HG02588 (cell line): ENCODE data around the gene ST6GALNAC3.
"Not testable (repeated sequence)": the region's sequence is repeated elsewhere in the genome, so short reads cannot be mapped to it uniquely, and the experiment has no call there.

Experiments used
- ATAC-seq: cut with Tn5 transposase; IDR thresholded peaks from one replicate; pipeline ENCODE4 v1.9.1; 2021; ENCODE audit warnings: mild to moderate bottlenecking, moderate library complexity; ENCODE audit not compliant: unreplicated experiment

The ST6GALNAC3 gene

GRCh38 chr1:76613886-76614285 lies 539.3 kb downstream of the ST6GALNAC3 start:
- no peak for ATAC-seq

- ATAC-seq = no peak
Observed at GRCh38 chr1:76615253-76616035, 540.9 kb downstream of the ST6GALNAC3 start.

GRCh38 chr1:76620371-76620770 lies 545.8 kb downstream of the ST6GALNAC3 start:
- ATAC-seq = no peak

GRCh38 chr1:76622774-76623528 lies 548.4 kb downstream of the ST6GALNAC3 start:
- ATAC-seq = no peak

GRCh38 chr1:76625886-76626678 lies 551.5 kb downstream of the ST6GALNAC3 start:
- ATAC-seq = no peak

- ATAC-seq = no peak
Observed at GRCh38 chr1:76627498-76627897, 553.0 kb downstream of the ST6GALNAC3 start.

GRCh38 chr1:76627901-76628300 lies 553.4 kb downstream of the ST6GALNAC3 start:
- no peak for ATAC-seq

- no peak for ATAC-seq
Observed at GRCh38 chr1:76632136-76632535, 557.6 kb downstream of the ST6GALNAC3 start.

GRCh38 chr1:76635784-76636183 lies 561.2 kb downstream of the ST6GALNAC3 start:
- no peak for ATAC-seq

GRCh38 chr1:76639181-76639580 lies 564.6 kb downstream of the ST6GALNAC3 start:
- no peak for ATAC-seq

GRCh38 chr1:76640092-76640491 lies 565.5 kb downstream of the ST6GALNAC3 start:
- no peak for ATAC-seq

- no peak for ATAC-seq
Observed at GRCh38 chr1:76640723-76641122, 566.2 kb downstream of the ST6GALNAC3 start.

- no peak for ATAC-seq
Observed at GRCh38 chr1:76644139-76644538, 569.6 kb downstream of the ST6GALNAC3 start.

GRCh38 chr1:76652860-76653259 lies 578.3 kb downstream of the ST6GALNAC3 start:
- ATAC-seq = not testable (repeated sequence)

GRCh38 chr1:76657623-76658022 lies 583.1 kb downstream of the ST6GALNAC3 start:
- no peak for ATAC-seq

- no peak for ATAC-seq
Observed at GRCh38 chr1:76659171-76659940, 584.8 kb downstream of the ST6GALNAC3 start.

- no peak for ATAC-seq
Observed at GRCh38 chr1:76661531-76661930, 587.0 kb downstream of the ST6GALNAC3 start.

GRCh38 chr1:76666499-76666898 lies 592.0 kb downstream of the ST6GALNAC3 start:
- ATAC-seq = no peak

GRCh38 chr1:76668046-76668445 lies 593.5 kb downstream of the ST6GALNAC3 start:
- ATAC-seq = peak; percentile 84

- ATAC-seq = no peak
Observed at GRCh38 chr1:76669131-76669530, 594.6 kb downstream of the ST6GALNAC3 start.
